HEK293T (cell line): Measurements from ENCODE around the gene CLASP1.
A peak's percentile ranks its signal among the peaks of the same experiment; 100 is the strongest.

ENCODE experiments used
- CTCF ChIA-PET: fragments of 350-600 bp; formaldehyde crosslinking; extraction: SDS; loops from one replicate; lab custom pipeline; 2021; ENCODE audit warnings: antibody characterized with exemption, inconsistent platforms; lab: Yijun Ruan, JAX
- POLR2A ChIA-PET: fragments of 350-600 bp; formaldehyde crosslinking; extraction: SDS; loops from one replicate; lab custom pipeline; 2020; ENCODE audit warnings: antibody characterized with exemption, inconsistent platforms; lab: Yijun Ruan, JAX
- DNase-seq: peaks from one replicate; pipeline ENCODE4 v3.0.0; 2012; ENCODE audit warnings: mixed read lengths; ENCODE audit errors: extremely low spot score
- ARNT ChIP-seq: fragments of 450-650 bp; IDR thresholded peaks from 2 replicates; pipeline ENCODE4 v1.6.1; 2017; ENCODE audit warnings: mild to moderate bottlenecking
- BHLHE40 ChIP-seq: fragments of 450-650 bp; IDR thresholded peaks from 2 replicates; pipeline ENCODE4 v1.6.1; 2016; ENCODE audit warnings: mild to moderate bottlenecking, moderate library complexity, borderline replicate concordance
- CTBP1 ChIP-seq: fragments of 450-650 bp; IDR thresholded peaks from 2 replicates; pipeline ENCODE4 v1.6.1; 2016; ENCODE audit warnings: borderline replicate concordance
- ELF4 ChIP-seq: fragments of 450-650 bp; IDR thresholded peaks from 2 replicates; pipeline ENCODE4 v1.6.1; 2017; ENCODE audit warnings: antibody characterized with exemption
- FOXA1 ChIP-seq: fragments of 450-650 bp; IDR thresholded peaks from 2 replicates; pipeline ENCODE4 v1.6.1; 2016; ENCODE audit warnings: mild to moderate bottlenecking
- FOXK2 ChIP-seq: fragments of 450-650 bp; IDR thresholded peaks from 2 replicates; pipeline ENCODE4 v1.6.1; 2016; ENCODE audit warnings: mild to moderate bottlenecking
- FOXM1 ChIP-seq: fragments of 450-650 bp; IDR thresholded peaks from 2 replicates; pipeline ENCODE4 v1.6.1; 2017; ENCODE audit warnings: mild to moderate bottlenecking, borderline replicate concordance
- HDGF ChIP-seq: fragments of 450-650 bp; IDR thresholded peaks from 2 replicates; pipeline ENCODE4 v1.6.1; 2017; ENCODE audit warnings: antibody characterized with exemption, borderline replicate concordance
- L3MBTL2 ChIP-seq: fragments of 450-650 bp; conservative IDR thresholded peaks from 2 replicates; pipeline ENCODE4 v1.6.1; 2016; ENCODE audit warnings: mild to moderate bottlenecking
- LEF1 ChIP-seq: fragments of 450-650 bp; IDR thresholded peaks from 2 replicates; pipeline ENCODE4 v1.6.1; 2017; ENCODE audit warnings: mild to moderate bottlenecking, borderline replicate concordance
- NFRKB ChIP-seq: fragments of 450-650 bp; IDR thresholded peaks from 2 replicates; pipeline ENCODE4 v1.6.1; 2016; ENCODE audit warnings: mild to moderate bottlenecking, moderate library complexity
- PKNOX1 ChIP-seq: fragments of 450-650 bp; IDR thresholded peaks from 2 replicates; pipeline ENCODE4 v1.6.1; 2016
- SP1 ChIP-seq: fragments of 450-650 bp; IDR thresholded peaks from 2 replicates; pipeline ENCODE4 v1.6.1; 2017
- SUZ12 ChIP-seq: fragments of 450-650 bp; IDR thresholded peaks from 2 replicates; pipeline ENCODE4 v1.6.1; 2016; ENCODE audit warnings: mild to moderate bottlenecking
- TARDBP ChIP-seq: fragments of 450-650 bp; IDR thresholded peaks from 2 replicates; pipeline ENCODE4 v1.6.1; 2016
- ZNF384 ChIP-seq: fragments of 450-650 bp; IDR thresholded peaks from 2 replicates; pipeline ENCODE4 v1.6.1; 2016

The CLASP1 gene

GRCh38 chr2:121545257-121545656, 104.0 kb downstream of the CLASP1 start:
- TF ChIP-seq ELF4 (no peak), HDGF (no peak), NFRKB (no peak), LEF1 (no peak), ARNT (no peak), FOXA1 (no peak), SP1 (no peak), BHLHE40 (no peak)

GRCh38 chr2:121541495-121541894, 107.8 kb downstream of the CLASP1 start:
- DNase-seq: no peak
- TF ChIP-seq BHLHE40 (no peak), PKNOX1 (no peak), CTBP1 (no peak), FOXK2 (no peak), LEF1 (no peak), HDGF (no peak), L3MBTL2 (no peak), ELF4 (no peak), TARDBP (no peak), FOXM1 (no peak)
- ChIA-PET POLR2A (no interaction called here), CTCF (no interaction called here)

More at GRCh38 chr2:121545257-121545656, 104.0 kb downstream of the CLASP1 start:
- no peak for DNase-seq
- ChIA-PET CTCF (no interaction called here), POLR2A (interaction anchor here (0.7 kb wide), 1 partner anchor 14 kb away, joined by 3 read pairs; the partner anchor contains the start of gene RNU4ATAC)

DNA sequence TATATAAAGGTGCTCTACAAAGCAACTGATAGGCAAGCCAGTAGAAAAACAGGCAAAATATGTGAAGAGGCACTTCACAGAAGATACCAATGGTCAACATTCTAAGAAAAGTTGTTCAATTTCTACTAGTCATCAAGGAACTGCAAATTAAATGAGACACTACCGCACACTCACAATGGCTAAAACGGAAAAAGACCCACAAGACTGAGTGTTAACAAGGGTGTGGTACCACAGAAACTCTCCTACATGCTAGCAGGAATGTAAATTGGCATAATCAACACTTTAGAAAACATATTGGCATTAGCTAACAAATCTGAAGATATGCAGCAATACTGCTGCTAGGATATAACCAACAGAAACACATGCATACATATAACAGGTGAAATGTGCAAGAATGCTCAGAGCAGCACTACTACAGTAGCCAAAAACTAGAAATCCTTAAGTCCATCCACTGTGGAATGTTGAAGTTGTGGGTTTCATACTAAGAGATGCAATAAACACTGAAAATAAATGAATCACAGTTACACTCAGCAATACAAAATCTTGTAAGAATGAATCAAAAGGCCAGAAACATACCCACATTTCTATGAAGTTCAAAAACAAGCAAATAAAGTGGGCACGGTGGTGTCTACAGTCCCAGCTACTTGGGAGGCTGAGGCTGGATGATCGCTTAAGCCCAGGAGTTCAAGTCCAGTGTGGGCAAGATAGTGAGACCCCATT, 109.4 kb downstream of the CLASP1 start:
- no peak for DNase-seq
- ChIA-PET POLR2A (interaction anchor here (1.5 kb wide), 1 partner anchor 9 kb away, joined by 3 read pairs; the partner anchor contains the start of gene RNU4ATAC), CTCF (no interaction called here)
- no peak for TF ChIP-seq TARDBP
- no peak for TF ChIP-seq ARNT
- no peak for TF ChIP-seq ZNF384
- no peak for TF ChIP-seq FOXA1
- no peak for TF ChIP-seq NFRKB
- TF ChIP-seq BHLHE40: no peak

GRCh38 chr2:121536850-121537557, 112.3 kb downstream of the CLASP1 start:
- no peak for DNase-seq
- ChIA-PET POLR2A (no interaction called here), CTCF (no interaction called here)
- TF ChIP-seq NFRKB: no peak
- no peak for TF ChIP-seq ARNT
- TF ChIP-seq LEF1: no peak
- no peak for TF ChIP-seq FOXK2
- no peak for TF ChIP-seq BHLHE40
- TF ChIP-seq CTBP1: no peak
- TF ChIP-seq FOXM1: no peak
- TF ChIP-seq SUZ12: no peak
- TF ChIP-seq ELF4: no peak
- no peak for TF ChIP-seq TARDBP
- TF ChIP-seq HDGF: no peak
- no peak for TF ChIP-seq ZNF384

DNA sequence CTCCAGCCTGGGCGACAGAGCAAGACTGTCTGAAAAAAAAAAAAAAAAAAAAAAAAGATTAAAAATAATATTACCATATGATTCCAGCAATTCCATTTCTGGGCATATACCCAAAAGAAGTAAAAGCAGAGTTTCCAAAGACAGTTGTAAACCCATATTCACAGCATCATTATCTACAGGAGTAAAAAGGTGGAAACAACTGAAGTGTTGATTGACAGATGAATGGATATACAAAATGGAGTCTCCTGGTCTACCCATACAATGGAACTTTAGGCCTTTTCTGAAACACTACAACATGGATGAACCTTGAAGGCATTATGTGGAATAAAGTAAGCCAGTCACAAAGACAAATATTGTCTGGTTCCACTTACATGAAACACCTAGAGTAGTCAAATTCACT, 112.9 kb downstream of the CLASP1 start:
- POLR2A ChIA-PET: no interaction called here
- TF ChIP-seq PKNOX1: peak; percentile 74
- no peak for TF ChIP-seq BHLHE40
- no peak for DNase-seq
- CTCF ChIA-PET: no interaction called here

GRCh38 chr2:121534007-121534406, 115.3 kb downstream of the CLASP1 start:
- POLR2A ChIA-PET: no interaction called here
- CTCF ChIA-PET: no interaction called here
- no peak for TF ChIP-seq CTBP1
- no peak for TF ChIP-seq L3MBTL2
- no peak for TF ChIP-seq HDGF
- TF ChIP-seq SP1: no peak
- no peak for TF ChIP-seq ARNT
- no peak for TF ChIP-seq LEF1
- no peak for TF ChIP-seq TARDBP
- TF ChIP-seq FOXM1: no peak
- TF ChIP-seq NFRKB: no peak
- no peak for TF ChIP-seq ELF4
- no peak for TF ChIP-seq ZNF384
- no peak for TF ChIP-seq BHLHE40
- no peak for DNase-seq

- peak; percentile 17 for DNase-seq
- TF ChIP-seq SP1 (no peak), TARDBP (no peak), FOXM1 (no peak), FOXA1 (no peak), SUZ12 (no peak), BHLHE40 (no peak), NFRKB (no peak), HDGF (no peak), ELF4 (no peak), ZNF384 (no peak)
- POLR2A ChIA-PET: interaction anchor here (2.6 to 5.5 kb wide), 2 partner anchors 117 to 204 kb away, joined by 22 to 57 read pairs; partner anchors contain the start of genes CLASP1 and NIFK
- CTCF ChIA-PET: no interaction called here
Observed at GRCh38 chr2:121532894-121533293, 116.4 kb downstream of the CLASP1 start.
